K562 (cell line): Measurements from ENCODE around the gene IRGQ. TPM values are rescaled to one million over a fixed set of nuclear protein-coding genes. Genes with fewer than 3 reads are reported as not detected.
A peak's percentile ranks its signal among the peaks of the same experiment; 100 is the strongest.

Experiments used
- ARID1B ChIP-seq: fragments of 450-650 bp; IDR thresholded peaks from 2 replicates; pipeline ENCODE4 v1.6.1; 2016; ENCODE audit warnings: antibody characterized with exemption, mild to moderate bottlenecking, inconsistent platforms
- ARID2 ChIP-seq: fragments of 450-650 bp; IDR thresholded peaks from 2 replicates; pipeline ENCODE4 v1.6.1; 2017; ENCODE audit warnings: antibody characterized with exemption, mild to moderate bottlenecking
- CBX8 ChIP-seq: fragments of 200-600 bp; sonication (generic); IDR thresholded peaks from 2 replicates; pipeline ENCODE4 v1.6.1; 2012; ENCODE audit warnings: borderline replicate concordance, mixed run types, low read depth, mild to moderate bottlenecking, moderate library complexity, mixed read lengths, low read length, control low read depth, inconsistent platforms; ENCODE audit not compliant: poor library complexity, severe bottlenecking; ENCODE audit errors: extremely low read depth
- CHD2 ChIP-seq: IDR thresholded peaks from 2 replicates; pipeline ENCODE4 v1.6.1; 2011; ENCODE audit warnings: low read depth, low read length
- ELF4 ChIP-seq: fragments of 450-650 bp; formaldehyde crosslinking; IDR thresholded peaks from 2 replicates; pipeline ENCODE4 v1.4.0; 2022; ENCODE audit warnings: missing genetic modification characterization
- FOXM1 ChIP-seq, 2 experiments: fragments of 450-650 bp in 1 of 2; sonication (generic) in 1 of 2; formaldehyde crosslinking in 1 of 2; IDR thresholded peaks; 2 replicates each; pipeline versions ENCODE4 v1.6.1 to v1.9.0; 2017 to 2022; ENCODE audit warnings: low read depth in 2 of 2, mild to moderate bottlenecking in 2 of 2, missing genetic modification reagents in 1 of 2, moderate library complexity in 1 of 2
- HBP1 ChIP-seq: fragments of 450-650 bp; formaldehyde crosslinking; IDR thresholded peaks from 2 replicates; pipeline ENCODE4 v1.4.0; 2022; ENCODE audit warnings: missing genetic modification characterization
- IFI16 ChIP-seq: fragments of 250-450 bp; sonication (Bioruptor Pico); IDR thresholded peaks from 2 replicates; pipeline ENCODE4 v2.1.2; 2022; ENCODE audit warnings: mild to moderate bottlenecking, inconsistent platforms
- KDM2B ChIP-seq: fragments of 250-450 bp; sonication (Bioruptor Pico); IDR thresholded peaks from 2 replicates; pipeline ENCODE4 v1.8.0; 2021; ENCODE audit warnings: mild to moderate bottlenecking, moderate library complexity
- MCM5 ChIP-seq: fragments of 450-650 bp; IDR thresholded peaks from 2 replicates; pipeline ENCODE4 v1.6.1; 2016; ENCODE audit warnings: low read depth
- NCOA1 ChIP-seq: fragments of 450-650 bp; IDR thresholded peaks from 2 replicates; pipeline ENCODE4 v1.6.1; 2016; ENCODE audit warnings: low read depth
- NKRF ChIP-seq: fragments of 450-650 bp; IDR thresholded peaks from 2 replicates; pipeline ENCODE4 v1.6.1; 2016; ENCODE audit warnings: borderline replicate concordance
- NUFIP1 ChIP-seq: fragments of 450-650 bp; IDR thresholded peaks from 2 replicates; pipeline ENCODE4 v1.6.1; 2018; ENCODE audit not compliant: partially characterized antibody
- POLR3G ChIP-seq: IDR thresholded peaks from 2 replicates; pipeline ENCODE4 v1.6.1; 2011; ENCODE audit not compliant: insufficient read length, insufficient replicate concordance; ENCODE audit errors: extremely low read depth
- RREB1 ChIP-seq: fragments of 250-450 bp; sonication (Bioruptor Pico); IDR thresholded peaks from 2 replicates; pipeline ENCODE4 v1.4.0; 2020
- SMAD4 ChIP-seq: fragments of 250-450 bp; sonication (Bioruptor Pico); conservative IDR thresholded peaks from 2 replicates; pipeline ENCODE4 v1.8.0; 2021; ENCODE audit warnings: inconsistent platforms, mild to moderate bottlenecking, moderate library complexity
- SMARCA5 ChIP-seq: fragments of 450-650 bp; IDR thresholded peaks from 2 replicates; pipeline ENCODE4 v1.6.1; 2016
- XRCC4 ChIP-seq: IDR thresholded peaks from one replicate; pipeline ENCODE4 v1.6.1; 2011; ENCODE audit not compliant: insufficient read depth, insufficient read length; ENCODE audit errors: extremely low read depth
- ZFP91 ChIP-seq: sonication (generic); formaldehyde crosslinking; IDR thresholded peaks from 2 replicates; pipeline ENCODE4 v1.8.0; 2022; ENCODE audit warnings: mild to moderate bottlenecking, missing genetic modification reagents
- polyA plus RNA-seq, 8 experiments: library from polyadenylated mRNA; depleted of rRNA in 4 of 8; stranded (reverse) in 5 of 8; unstranded in 3 of 8; fragments of >200 nt; fragmentation: Nextera tagmentation in 2 of 8; fragmentation: Illumina TruSeq in 1 of 8; extraction: Ambion mirVana in 2 of 8; extraction: Trizol in 1 of 8; gene quantifications; 2 replicates each; pipeline versions ENCODE4 v1.2.1 to v1.2.3, GENCODE V29; 2011 to 2014; ENCODE audit warnings: inconsistent platforms in 1 of 8, missing spikeins in 1 of 8
- total RNA-seq, 7 experiments: library from RNA; depleted of rRNA in 6 of 7; stranded (reverse); fragments of >200 nt in 6 of 7; fragmentation: Illumina TruSeq in 2 of 7; extraction: Trizol in 2 of 7; gene quantifications; 2 replicates each; pipeline versions ENCODE4 v1.2.1 to v1.2.3, GENCODE V29; 2011 to 2021; ENCODE audit warnings: low replicate concordance in 1 of 7

IRGQ gene
- total and polyA plus RNA-seq, 9 of the 15 experiments (the other 6 are each of a cell fraction or from before 2014, with no cell fraction given), result 3.5 to 19.2 (median 7.9) TPM

- TF ChIP-seq NCOA1 (0 out of 2 replicates have a peak, but pooled peaks have one; percentile 42), SMARCA5 (no peak), ZFP91 (CRISPR knock-in tag) (no peak), CBX8 (no peak), MCM5 (no peak), RREB1 (CRISPR knock-in tag) (no peak), POLR3G (no peak), HBP1 (CRISPR knock-in tag) (peak; percentile 70; the same call in 1 of the 2 replicates), ARID2 (no peak), SMAD4 (no peak), ARID1B (peak; percentile 18; the same call in 1 of the 2 replicates), XRCC4 (no peak), KDM2B (CRISPR knock-in tag) (no peak), ELF4 (CRISPR knock-in tag) (no peak), CHD2 (no peak; the same call in 1 of the 2 replicates), NUFIP1 (no peak), FOXM1 (IDR thresholded peaks at IDR 0.05; ENCODE audit: low read depth) (no peak), FOXM1 (CRISPR knock-in tag; IDR thresholded peaks at IDR 0.05; ENCODE audit: low read depth) (no peak), IFI16 (CRISPR knock-in tag) (peak; percentile 27; the same call in 1 of the 2 replicates), NKRF (peak; percentile 50; the same call in 1 of the 2 replicates)
These were observed 23.0 kb upstream of the IRGQ start (continued) for GRCh38 chr19:43618921-43619261.
